Stomach smooth muscle (tissue), 2 donors: ENCODE results near the gene ASCC2.

Source experiments
- H3K27ac ChIP-seq: one replicate; pipeline ENCODE4 v1.7.0; 2013; ENCODE audit warnings: mild to moderate bottlenecking, low read length, inconsistent platforms
- H3K27me3 ChIP-seq, 2 donors: one replicate each; pipeline ENCODE4 v1.7.0; 2013; ENCODE audit warnings: low read length in 2 of 2; ENCODE audit not compliant: insufficient read depth in 2 of 2, control insufficient read depth in 1 of 2
- H3K36me3 ChIP-seq, 2 donors: one replicate each; pipeline ENCODE4 v1.7.0; 2013; ENCODE audit warnings: low read length in 2 of 2; ENCODE audit not compliant: control insufficient read depth in 2 of 2, insufficient read depth in 2 of 2
- H3K4me1 ChIP-seq: one replicate; pipeline ENCODE4 v1.7.0; 2013; ENCODE audit warnings: low read length; ENCODE audit not compliant: control insufficient read depth, insufficient read depth
- H3K4me3 ChIP-seq, 2 donors: one replicate each; pipeline ENCODE4 v1.7.0; 2013; ENCODE audit warnings: low read length in 2 of 2
- H3K9ac ChIP-seq, 2 donors: one replicate each; pipeline ENCODE4 v1.7.0; 2013; ENCODE audit warnings: low read length in 2 of 2, mild to moderate bottlenecking in 1 of 2
- H3K9me3 ChIP-seq, 2 donors: one replicate each; pipeline ENCODE4 v1.7.0; 2013; ENCODE audit warnings: low read length in 2 of 2; ENCODE audit not compliant: control insufficient read depth in 2 of 2
- donor health status: healthy.
- donor health status: Pancreatic carcinoma.

Gene ASCC2

GRCh38 chr22:29788339-29789279 is 49.5 kb downstream of the ASCC2 start:
- H3K36me3 ChIP-seq: peaks cover 32 to 40% of the 10 kb centered on the region in 2 donors

GRCh38 chr22:29787371-29787980 is 50.6 kb downstream of the ASCC2 start:
- H3K4me3 ChIP-seq: no peak overlapping the region
- H3K4me1 ChIP-seq: peaks cover 4% of the 10 kb centered on the region
- H3K27me3 ChIP-seq: no peaks in the 10 kb centered on the region
- peaks cover 25 to 32% of the 10 kb centered on the region in 2 donors for H3K36me3 ChIP-seq
- H3K27ac ChIP-seq: no peak overlapping the region
- H3K9me3 ChIP-seq: no peaks in the 10 kb centered on the region
- no peak overlapping the region for H3K9ac ChIP-seq

More at GRCh38 chr22:29788339-29789279, 49.5 kb downstream of the ASCC2 start:
- H3K27me3 ChIP-seq: no peaks in the 10 kb centered on the region
- H3K4me1 ChIP-seq: peaks cover 4% of the 10 kb centered on the region
- no peak overlapping the region for H3K4me3 ChIP-seq
- no peak overlapping the region for H3K27ac ChIP-seq
- H3K9ac ChIP-seq: no peak overlapping the region
- H3K9me3 ChIP-seq: no peaks in the 10 kb centered on the region

GRCh38 chr22:29786031-29786430 is 52.0 kb downstream of the ASCC2 start:
- H3K27ac ChIP-seq: no peak overlapping the region
- no peak overlapping the region for H3K9ac ChIP-seq
- H3K4me3 ChIP-seq: no peak overlapping the region
- peaks cover 18 to 26% of the 10 kb centered on the region in 2 donors for H3K36me3 ChIP-seq
- H3K4me1 ChIP-seq: peaks cover 12% of the 10 kb centered on the region
- H3K9me3 ChIP-seq: no peaks in the 10 kb centered on the region
- no peaks in the 10 kb centered on the region for H3K27me3 ChIP-seq

GRCh38 chr22:29784451-29785361 is 53.4 kb downstream of the ASCC2 start:
- peaks cover 9 to 18% of the 10 kb centered on the region in 2 donors for H3K36me3 ChIP-seq
- H3K4me3 ChIP-seq: no peak overlapping the region
- no peaks in the 10 kb centered on the region for H3K9me3 ChIP-seq
- peaks cover 16% of the 10 kb centered on the region for H3K4me1 ChIP-seq
- no peaks in the 10 kb centered on the region for H3K27me3 ChIP-seq
- peak overlapping the region; percentile 41 for H3K27ac ChIP-seq
- no peak overlapping the region for H3K9ac ChIP-seq

- Histone ChIP-seq H3K9ac (no peak overlapping the region), H3K27me3 (no peaks in the 10 kb centered on the region)
Observed at GRCh38 chr22:29782061-29782845, 55.8 kb downstream of the ASCC2 start.

GRCh38 chr22:29780748-29781676 is 57.1 kb downstream of the ASCC2 start:
- Histone ChIP-seq H3K27ac (peak overlapping the region; percentile 18), H3K9ac (no peak overlapping the region), H3K36me3 (no peaks in the 10 kb centered on the region), H3K4me3 (no peak overlapping the region), H3K27me3 (no peaks in the 10 kb centered on the region), H3K4me1 (peaks cover 16% of the 10 kb centered on the region), H3K9me3 (no peaks in the 10 kb centered on the region)

More at GRCh38 chr22:29782061-29782845, 55.8 kb downstream of the ASCC2 start:
- H3K36me3 ChIP-seq: peaks cover 0 to 2% of the 10 kb centered on the region in 2 donors
- no peak overlapping the region for H3K4me3 ChIP-seq
- H3K9me3 ChIP-seq: no peaks in the 10 kb centered on the region
- H3K27ac ChIP-seq: no peak overlapping the region
- peaks cover 16% of the 10 kb centered on the region for H3K4me1 ChIP-seq

- no peaks in the 10 kb centered on the region for H3K36me3 ChIP-seq
- H3K9ac ChIP-seq: no peak overlapping the region
- no peak overlapping the region for H3K27ac ChIP-seq
- H3K4me3 ChIP-seq: no peak overlapping the region
- H3K27me3 ChIP-seq: no peaks in the 10 kb centered on the region
- peaks cover 16% of the 10 kb centered on the region for H3K4me1 ChIP-seq
- no peaks in the 10 kb centered on the region for H3K9me3 ChIP-seq
Observed at GRCh38 chr22:29780220-29780619, 57.9 kb downstream of the ASCC2 start.

GRCh38 chr22:29773233-29773632 is 64.8 kb downstream of the ASCC2 start:
- Histone ChIP-seq H3K4me1 (peaks cover 14% of the 10 kb centered on the region), H3K36me3 (peaks cover 13 to 14% of the 10 kb centered on the region in 2 donors), H3K9ac (no peak overlapping the region), H3K27me3 (no peaks in the 10 kb centered on the region), H3K27ac (no peak overlapping the region), H3K4me3 (no peak overlapping the region), H3K9me3 (no peaks in the 10 kb centered on the region)

- no peak overlapping the region for H3K4me3 ChIP-seq
- H3K4me1 ChIP-seq: peaks cover 21% of the 10 kb centered on the region
- no peaks in the 10 kb centered on the region for H3K9me3 ChIP-seq
- H3K27ac ChIP-seq: no peak overlapping the region
- H3K27me3 ChIP-seq: no peaks in the 10 kb centered on the region
- H3K36me3 ChIP-seq: peaks cover 13 to 14% of the 10 kb centered on the region in 2 donors
- no peak overlapping the region for H3K9ac ChIP-seq
Observed at GRCh38 chr22:29772170-29772641, 65.9 kb downstream of the ASCC2 start.
